ENCODE results near the gene BTBD9.

DNA sequence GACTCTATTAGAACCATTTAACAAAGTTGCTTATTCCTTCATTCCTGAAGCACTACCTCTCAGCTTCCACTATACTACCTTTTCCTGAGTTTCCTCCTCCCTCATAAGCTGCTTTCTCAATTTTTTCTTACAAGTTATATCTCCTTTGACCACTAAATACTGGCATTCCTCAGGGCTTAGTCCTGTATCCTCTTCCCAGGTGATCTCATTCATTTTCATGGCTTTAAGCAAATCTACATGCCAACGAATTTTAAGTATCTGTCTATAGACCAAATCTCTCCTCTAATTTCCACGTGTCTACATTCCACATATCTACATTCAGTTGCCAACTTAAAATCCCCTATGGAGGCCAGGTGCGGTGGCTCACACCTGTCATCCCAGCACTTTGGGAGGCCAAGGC lies 134.7 kb downstream of the BTBD9 start:
- TF ChIP-seq, protein P1, sequence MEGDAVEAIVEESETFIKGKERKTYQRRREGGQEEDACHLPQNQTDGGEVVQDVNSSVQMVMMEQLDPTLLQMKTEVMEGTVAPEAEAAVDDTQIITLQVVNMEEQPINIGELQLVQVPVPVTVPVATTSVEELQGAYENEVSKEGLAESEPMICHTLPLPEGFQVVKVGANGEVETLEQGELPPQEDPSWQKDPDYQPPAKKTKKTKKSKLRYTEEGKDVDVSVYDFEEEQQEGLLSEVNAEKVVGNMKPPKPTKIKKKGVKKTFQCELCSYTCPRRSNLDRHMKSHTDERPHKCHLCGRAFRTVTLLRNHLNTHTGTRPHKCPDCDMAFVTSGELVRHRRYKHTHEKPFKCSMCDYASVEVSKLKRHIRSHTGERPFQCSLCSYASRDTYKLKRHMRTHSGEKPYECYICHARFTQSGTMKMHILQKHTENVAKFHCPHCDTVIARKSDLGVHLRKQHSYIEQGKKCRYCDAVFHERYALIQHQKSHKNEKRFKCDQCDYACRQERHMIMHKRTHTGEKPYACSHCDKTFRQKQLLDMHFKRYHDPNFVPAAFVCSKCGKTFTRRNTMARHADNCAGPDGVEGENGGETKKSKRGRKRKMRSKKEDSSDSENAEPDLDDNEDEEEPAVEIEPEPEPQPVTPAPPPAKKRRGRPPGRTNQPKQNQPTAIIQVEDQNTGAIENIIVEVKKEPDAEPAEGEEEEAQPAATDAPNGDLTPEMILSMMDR (IDR thresholded peaks at IDR 0.05) = no peak
- TF ChIP-seq POLR2A (IDR thresholded peaks at IDR 0.05) = no peak
